Ascending aorta (tissue), 2 donors: ENCODE data around the gene PAPLN. TPM values are rescaled to one million over a fixed set of nuclear protein-coding genes. Genes with fewer than 3 reads are reported as not detected.

ENCODE experiments used
- DNase-seq, 2 donors: peaks; one replicate each; pipeline ENCODE4 v3.0.0-alpha.2; 2019; ENCODE audit warnings: low spot score in 2 of 2
- H3K27ac ChIP-seq, 2 donors: fragments of 200-600 bp; sonication (generic); one replicate each; pipeline ENCODE4 v1.5.1; 2016 to 2017; ENCODE audit warnings: mild to moderate bottlenecking in 1 of 2
- H3K27me3 ChIP-seq: fragments of 200-600 bp; sonication (generic); one replicate; pipeline ENCODE4 v1.5.1; 2017
- H3K36me3 ChIP-seq, 2 donors: fragments of 200-600 bp; sonication (generic); one replicate each; pipeline ENCODE4 v1.5.1; 2016
- H3K4me1 ChIP-seq, 2 donors: fragments of 200-600 bp; sonication (generic); one replicate each; pipeline ENCODE4 v1.5.1; 2016 to 2017; ENCODE audit warnings: mild to moderate bottlenecking in 1 of 2
- H3K4me3 ChIP-seq, 2 donors: fragments of 200-600 bp; sonication (generic); one replicate each; pipeline ENCODE4 v1.5.1; 2016 to 2017; ENCODE audit warnings: mild to moderate bottlenecking in 1 of 2
- H3K9me3 ChIP-seq, 2 donors: fragments of 200-600 bp; sonication (generic); one replicate each; pipeline ENCODE4 v1.5.1; 2016
- intact Hi-C: fragments of 100-400 bp; cut with DNase I; formaldehyde crosslinking; loops from one replicate; pipeline ENCODE4 v1.15.1; 2023
- total RNA-seq: library from RNA; depleted of rRNA; stranded (reverse); fragments of >200 nt; gene quantifications from one replicate; pipeline ENCODE4 v1.1.0, GENCODE V29; 2016
- TF ChIP-seq, protein P1 (sequence below), 3 experiments: fragments of 200-600 bp in 2 of 3; fragments of 450-650 bp in 1 of 3; sonication (generic) in 2 of 3; IDR thresholded peaks; one replicate each; pipeline ENCODE4 v1.5.1; 2016 to 2019; ENCODE audit warnings: antibody characterized with exemption in 3 of 3, mild to moderate bottlenecking in 1 of 3, moderate library complexity in 1 of 3

Gene PAPLN
- total RNA-seq, 1 donor from 2014 or later = 4.9 TPM

DNA sequence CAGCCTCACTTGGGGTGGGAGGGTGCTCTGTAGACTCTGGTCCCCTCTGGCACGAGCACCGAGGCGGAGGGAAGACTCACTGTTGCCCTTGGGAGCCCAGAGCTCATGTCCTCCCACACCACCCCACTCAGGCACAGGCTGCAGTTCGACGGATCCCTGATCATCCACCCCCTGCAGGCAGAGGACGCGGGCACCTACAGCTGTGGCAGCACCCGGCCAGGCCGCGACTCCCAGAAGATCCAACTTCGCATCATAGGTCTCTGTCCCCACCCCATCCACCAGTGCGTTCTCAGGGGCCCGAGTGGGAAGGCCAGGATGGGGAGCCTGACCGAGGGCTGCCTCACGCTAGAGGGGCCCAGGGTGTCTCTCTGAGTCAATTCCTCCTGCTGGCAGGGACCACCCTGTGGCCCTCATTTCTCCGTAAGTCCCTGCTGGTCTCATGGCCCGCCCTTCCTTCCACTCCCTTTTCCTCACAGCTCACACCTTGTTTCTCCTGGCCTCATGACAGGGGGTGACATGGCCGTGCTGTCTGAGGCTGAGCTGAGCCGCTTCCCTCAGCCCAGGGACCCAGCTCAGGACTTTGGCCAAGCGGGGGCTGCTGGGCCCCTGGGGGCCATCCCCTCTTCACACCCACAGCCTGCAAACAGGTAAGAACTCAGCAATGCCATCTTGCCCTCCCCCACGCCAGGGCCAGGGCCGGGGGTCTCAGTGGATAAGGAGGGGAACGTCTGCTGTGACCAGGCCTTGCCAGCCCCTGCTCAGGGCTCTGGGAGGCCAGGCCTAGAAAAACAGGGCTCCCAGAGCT, 27.0 kb downstream of the PAPLN start:
- Histone ChIP-seq H3K36me3 (no peaks in the 10 kb centered on the region), H3K27ac (no peak overlapping the region), H3K4me1 (peaks cover 0 to under 1% of the 10 kb centered on the region in 2 donors), H3K27me3 (no peaks in the 10 kb centered on the region), H3K4me3 (no peak overlapping the region), H3K9me3 (no peaks in the 10 kb centered on the region)
- TF ChIP-seq, protein P1, sequence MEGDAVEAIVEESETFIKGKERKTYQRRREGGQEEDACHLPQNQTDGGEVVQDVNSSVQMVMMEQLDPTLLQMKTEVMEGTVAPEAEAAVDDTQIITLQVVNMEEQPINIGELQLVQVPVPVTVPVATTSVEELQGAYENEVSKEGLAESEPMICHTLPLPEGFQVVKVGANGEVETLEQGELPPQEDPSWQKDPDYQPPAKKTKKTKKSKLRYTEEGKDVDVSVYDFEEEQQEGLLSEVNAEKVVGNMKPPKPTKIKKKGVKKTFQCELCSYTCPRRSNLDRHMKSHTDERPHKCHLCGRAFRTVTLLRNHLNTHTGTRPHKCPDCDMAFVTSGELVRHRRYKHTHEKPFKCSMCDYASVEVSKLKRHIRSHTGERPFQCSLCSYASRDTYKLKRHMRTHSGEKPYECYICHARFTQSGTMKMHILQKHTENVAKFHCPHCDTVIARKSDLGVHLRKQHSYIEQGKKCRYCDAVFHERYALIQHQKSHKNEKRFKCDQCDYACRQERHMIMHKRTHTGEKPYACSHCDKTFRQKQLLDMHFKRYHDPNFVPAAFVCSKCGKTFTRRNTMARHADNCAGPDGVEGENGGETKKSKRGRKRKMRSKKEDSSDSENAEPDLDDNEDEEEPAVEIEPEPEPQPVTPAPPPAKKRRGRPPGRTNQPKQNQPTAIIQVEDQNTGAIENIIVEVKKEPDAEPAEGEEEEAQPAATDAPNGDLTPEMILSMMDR (IDR thresholded peaks at IDR 0.05) = no peak
- intact Hi-C loops = no loop called here
- DNase-seq = no peak

DNA sequence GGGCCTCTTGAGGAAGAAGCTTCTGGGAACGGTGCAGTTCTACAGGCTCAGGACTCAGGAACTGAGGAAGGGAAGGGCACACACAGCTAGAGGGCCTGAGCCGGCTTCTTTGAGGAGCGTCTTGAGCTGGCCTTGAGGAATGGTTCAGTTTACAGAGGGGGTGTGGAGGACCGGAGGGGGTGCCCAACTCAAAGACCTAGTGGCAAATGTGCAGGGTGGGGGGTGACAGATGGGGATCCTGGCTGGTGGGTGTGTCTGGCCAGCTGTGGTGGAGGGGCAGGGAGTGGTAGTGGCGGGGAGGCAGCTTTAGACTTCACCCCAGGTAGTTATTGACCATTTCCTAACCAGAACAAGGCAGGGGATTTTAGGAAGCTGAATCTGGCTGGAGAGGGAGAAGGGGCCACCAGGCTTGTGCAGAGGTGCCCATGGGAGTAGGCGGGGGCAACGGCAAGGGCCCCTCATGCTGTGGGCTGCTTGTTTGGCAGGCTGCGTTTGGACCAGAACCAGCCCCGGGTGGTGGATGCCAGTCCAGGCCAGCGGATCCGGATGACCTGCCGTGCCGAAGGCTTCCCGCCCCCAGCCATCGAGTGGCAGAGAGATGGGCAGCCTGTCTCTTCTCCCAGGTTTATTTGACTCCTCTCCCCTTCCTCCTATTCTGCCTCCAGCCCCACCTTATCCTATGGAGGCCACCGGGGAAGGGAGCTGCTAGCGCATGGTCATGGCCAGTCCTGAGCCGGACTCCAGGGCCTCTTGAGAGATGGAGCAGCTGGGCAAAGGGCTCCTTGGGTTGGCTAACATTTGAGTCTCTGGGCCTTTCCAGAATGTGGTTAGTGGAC, 27.8 kb downstream of the PAPLN start:
- H3K4me1 ChIP-seq = peaks cover 0 to 7% of the 10 kb centered on the region in 2 donors
- no peaks in the 10 kb centered on the region for H3K36me3 ChIP-seq
- DNase-seq = no peak
- TF ChIP-seq, protein P1 (IDR thresholded peaks at IDR 0.05) = no peak
- H3K27me3 ChIP-seq = no peaks in the 10 kb centered on the region
- H3K27ac ChIP-seq = no peak overlapping the region
- no peak overlapping the region for H3K4me3 ChIP-seq
- no peaks in the 10 kb centered on the region for H3K9me3 ChIP-seq
- intact Hi-C loops = no loop called here

DNA sequence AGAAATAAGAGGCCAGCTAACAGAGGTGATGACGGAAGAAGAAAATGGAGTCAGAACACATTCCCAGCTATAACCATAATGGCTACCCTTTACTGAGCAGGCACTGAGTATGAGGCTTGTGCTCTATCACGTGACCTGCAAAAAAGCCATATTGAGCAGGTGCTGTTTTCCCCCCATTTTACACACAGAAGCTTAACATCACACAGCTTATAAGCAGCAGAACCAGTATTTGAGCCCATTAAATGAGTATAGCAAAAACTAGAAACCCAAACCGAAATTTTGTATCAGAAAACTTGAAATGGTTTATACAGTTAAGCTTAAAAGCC, 28.4 kb downstream of the PAPLN start:
- no peaks in the 10 kb centered on the region for H3K36me3 ChIP-seq
- H3K4me3 ChIP-seq = no peak overlapping the region
- TF ChIP-seq, protein P1 (IDR thresholded peaks at IDR 0.05) = no peak
- H3K27me3 ChIP-seq = no peaks in the 10 kb centered on the region
- no peak overlapping the region for H3K27ac ChIP-seq
- H3K9me3 ChIP-seq = no peaks in the 10 kb centered on the region
- intact Hi-C loops = no loop called here
- DNase-seq = no peak
- H3K4me1 ChIP-seq = peaks cover 0 to 7% of the 10 kb centered on the region in 2 donors

DNA sequence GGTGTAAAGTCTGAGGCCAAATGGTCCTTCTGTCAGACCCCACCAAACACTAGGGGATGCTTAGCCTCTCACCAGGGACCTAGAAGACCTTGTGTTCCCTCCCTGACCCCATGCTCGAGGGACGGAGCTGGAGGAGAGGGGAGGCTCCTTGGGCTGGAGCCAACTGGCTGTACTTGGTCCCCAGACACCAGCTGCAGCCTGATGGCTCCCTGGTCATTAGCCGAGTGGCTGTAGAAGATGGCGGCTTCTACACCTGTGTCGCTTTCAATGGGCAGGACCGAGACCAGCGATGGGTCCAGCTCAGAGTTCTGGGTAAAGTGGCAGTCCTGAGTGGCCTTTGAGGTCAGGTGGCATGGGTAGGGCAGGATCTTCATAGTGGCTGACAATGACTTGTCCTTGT, 29.0 kb downstream of the PAPLN start:
- no peak for DNase-seq
- H3K27me3 ChIP-seq = no peaks in the 10 kb centered on the region
- TF ChIP-seq, protein P1 (IDR thresholded peaks at IDR 0.05) = no peak
- H3K27ac ChIP-seq = no peak overlapping the region
- intact Hi-C loops = no loop called here
- no peak overlapping the region for H3K4me3 ChIP-seq
- peaks cover 0 to 7% of the 10 kb centered on the region in 2 donors for H3K4me1 ChIP-seq
- no peaks in the 10 kb centered on the region for H3K36me3 ChIP-seq
- no peaks in the 10 kb centered on the region for H3K9me3 ChIP-seq

DNA sequence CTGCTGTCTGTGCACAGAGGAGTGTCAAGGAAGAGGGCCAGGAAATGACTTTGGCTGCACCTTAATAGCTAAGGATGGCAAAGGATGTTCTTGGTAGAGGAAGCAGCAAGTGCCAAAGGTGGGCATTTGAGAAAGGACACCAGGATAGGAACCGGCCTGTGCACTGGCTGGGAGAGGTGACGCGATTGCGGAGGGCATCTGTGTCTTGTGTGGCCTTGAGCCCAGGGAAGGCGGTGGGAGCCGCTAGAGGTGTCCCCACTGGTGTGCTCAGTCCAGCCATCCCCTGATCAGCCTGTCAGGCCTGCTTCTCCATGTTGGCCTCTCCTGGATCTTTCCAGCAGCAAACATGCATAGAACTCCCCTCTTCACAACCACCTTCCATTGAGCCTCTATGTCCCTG, 30.2 kb downstream of the PAPLN start:
- DNase-seq = no peak
- H3K4me3 ChIP-seq = no peak overlapping the region
- H3K4me1 ChIP-seq = peaks cover 0 to 7% of the 10 kb centered on the region in 2 donors
- H3K36me3 ChIP-seq = no peaks in the 10 kb centered on the region
- no peaks in the 10 kb centered on the region for H3K27me3 ChIP-seq
- H3K9me3 ChIP-seq = no peaks in the 10 kb centered on the region
- TF ChIP-seq, protein P1 (IDR thresholded peaks at IDR 0.05) = no peak
- intact Hi-C loops = no loop called here
- H3K27ac ChIP-seq = no peak overlapping the region
